ENCODE data around the gene METTL27.
A peak's percentile ranks its signal among the peaks of the same experiment; 100 is the strongest.
"Not testable (repeated sequence)": the region's sequence is repeated elsewhere in the genome, so short reads cannot be mapped to it uniquely, and the experiment has no call there.

The METTL27 gene

DNA sequence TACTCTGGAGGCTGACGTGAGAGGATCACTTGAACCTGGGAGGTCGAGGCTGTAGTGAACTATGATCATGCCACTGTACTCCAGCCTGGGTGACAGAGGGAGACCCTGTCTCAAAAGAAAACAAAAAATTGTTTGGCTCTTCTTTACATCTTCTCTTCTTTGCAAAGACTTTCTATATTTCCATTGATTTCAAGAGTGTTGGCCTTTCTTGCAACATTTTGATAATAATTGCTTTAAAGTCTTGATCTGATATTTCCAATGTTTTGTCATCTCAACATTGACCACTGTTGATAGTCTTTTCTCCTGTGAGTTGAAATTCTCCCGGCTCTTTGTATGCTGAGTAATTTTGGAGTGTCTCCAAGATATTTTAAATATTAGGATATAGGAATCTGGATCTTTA, 29.3 kb downstream of the METTL27 start:
- DNase-seq: no peak

DNA sequence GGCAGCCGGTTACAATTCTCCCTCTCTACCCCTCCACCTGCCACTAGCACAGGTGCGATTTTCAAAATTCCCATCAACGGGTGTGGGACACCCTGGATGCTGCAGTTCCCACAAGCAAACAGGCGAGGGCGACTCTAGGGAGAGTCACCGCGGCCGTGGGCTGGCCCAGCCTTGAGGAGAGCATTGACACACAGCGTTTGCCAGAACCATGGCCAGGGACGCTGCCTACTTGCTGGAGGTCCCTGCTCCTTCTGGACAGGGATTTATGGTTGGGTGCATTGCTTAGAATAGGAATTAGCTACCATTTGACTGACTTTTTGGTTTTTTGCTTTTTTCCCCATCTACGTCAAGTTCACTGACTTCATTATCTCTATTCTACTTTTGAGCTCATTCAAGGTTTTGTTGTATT, 30.6 kb downstream of the METTL27 start:
- DNase-seq: peak; percentile 51

DNA sequence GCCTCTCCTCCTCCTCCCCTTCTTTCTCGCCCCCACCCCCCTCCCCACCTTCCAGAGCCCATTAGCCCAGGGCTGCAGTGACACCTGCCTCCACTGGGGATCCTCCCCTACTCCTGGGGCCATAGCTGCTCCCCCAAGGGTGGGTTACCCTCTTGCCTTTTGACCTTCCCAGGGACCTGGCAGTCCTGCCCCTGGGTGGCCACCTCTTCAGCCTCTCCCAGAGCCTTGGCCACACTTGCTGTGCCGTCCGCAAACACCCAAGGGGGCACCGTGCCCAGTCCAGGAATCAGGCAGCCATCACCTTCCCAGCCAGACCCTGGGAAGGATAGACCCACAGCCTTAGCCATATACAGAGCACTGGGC, 31.3 kb downstream of the METTL27 start:
- no peak for DNase-seq

DNA sequence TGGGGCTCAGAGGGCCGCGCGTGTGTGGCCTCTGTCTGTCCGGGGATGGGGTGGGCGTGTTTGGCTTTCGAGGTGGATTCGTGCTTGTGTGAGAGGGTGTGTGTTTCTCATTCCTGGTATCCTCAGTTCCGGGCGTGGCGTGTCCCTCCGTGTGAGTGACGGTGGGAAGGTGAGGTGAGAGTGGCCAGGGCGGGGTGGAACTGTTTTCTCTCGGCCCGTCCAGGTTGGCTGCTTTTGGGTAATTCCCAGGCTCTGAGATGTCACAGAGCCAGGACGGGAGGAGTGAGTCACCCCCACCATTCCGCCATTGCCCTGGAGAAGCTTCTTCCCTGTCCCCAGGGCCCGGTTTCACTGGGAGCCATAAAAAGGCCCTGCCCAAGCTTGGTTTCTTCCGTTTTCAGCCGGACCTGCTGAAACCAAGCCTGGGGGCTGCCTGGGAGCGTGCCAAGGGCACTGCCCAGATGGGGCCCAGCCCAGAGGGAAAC, 32.8 kb downstream of the METTL27 start:
- no peak for DNase-seq

- DNase-seq: no peak
Measured at GRCh38 chr7:73802459-73802858, 39.9 kb downstream of the METTL27 start.

GRCh38 chr7:73801577-73801976, 40.7 kb downstream of the METTL27 start:
- no peak for DNase-seq

DNA sequence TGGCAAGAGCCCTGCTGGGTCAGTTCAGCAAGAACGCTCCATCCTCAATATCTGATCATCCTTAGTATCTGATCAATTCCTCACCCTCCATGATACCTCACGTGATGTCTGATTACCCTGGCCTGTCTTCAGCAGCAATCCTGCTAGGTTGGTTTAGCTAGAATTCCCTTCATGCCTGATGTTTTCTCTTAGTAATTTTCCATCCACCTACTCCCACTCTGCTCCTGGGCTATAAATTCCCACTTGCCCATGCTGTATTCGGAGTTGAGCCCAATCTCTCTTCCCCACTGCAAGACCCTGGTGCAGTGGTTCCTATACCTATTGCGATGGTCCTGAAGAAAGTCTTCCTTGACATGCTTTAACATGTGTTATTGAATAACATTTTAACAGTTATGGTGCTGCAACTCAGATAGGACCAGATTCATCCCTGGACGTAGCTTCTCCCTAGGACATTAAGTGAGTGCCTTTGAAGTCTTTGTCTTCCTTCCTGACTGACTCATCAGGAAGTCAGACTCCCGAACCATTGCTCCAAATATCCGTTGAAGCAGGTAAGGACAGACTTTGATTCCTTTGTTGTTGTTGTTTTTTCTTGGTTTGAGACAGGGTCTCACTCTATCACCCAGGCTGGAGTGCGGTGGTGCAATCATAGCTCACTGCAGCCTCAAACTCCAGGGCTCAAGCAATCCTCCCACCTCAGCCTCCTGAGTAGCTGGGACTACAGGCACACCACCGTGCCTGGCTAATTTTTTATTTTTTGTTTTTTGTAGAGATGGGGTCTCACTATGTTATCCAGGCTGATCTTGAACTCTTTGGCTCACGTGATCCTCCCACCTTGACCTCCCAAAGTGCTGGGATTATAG, 42.8 kb downstream of the METTL27 start:
- DNase-seq: no peak

- not testable (repeated sequence) for DNase-seq
Measured at GRCh38 chr7:73797176-73797575, 45.1 kb downstream of the METTL27 start.

DNA sequence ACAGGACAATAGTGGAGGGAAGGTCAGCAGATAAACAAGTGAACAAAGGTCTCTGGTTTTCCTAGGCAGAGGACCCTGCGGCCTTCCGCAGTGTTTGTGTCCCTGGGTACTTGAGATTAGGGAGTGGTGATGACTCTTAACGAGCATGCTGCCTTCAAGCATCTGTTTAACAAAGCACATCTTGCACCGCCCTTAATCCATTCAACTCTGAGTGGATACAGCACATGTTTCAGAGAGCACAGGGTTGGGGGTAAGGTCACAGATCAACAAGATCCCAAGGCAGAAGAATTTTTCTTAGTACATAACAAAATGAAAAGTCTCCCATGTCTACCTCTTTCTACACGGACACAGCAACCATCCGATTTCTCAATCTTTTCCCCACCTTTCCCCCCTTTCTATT, 45.7 kb downstream of the METTL27 start:
- not testable (repeated sequence) for DNase-seq

- DNase-seq: not testable (repeated sequence)
Measured at GRCh38 chr7:73795188-73795587, 47.1 kb downstream of the METTL27 start.

- not testable (repeated sequence) for DNase-seq
Measured at GRCh38 chr7:73791170-73791690, 51.1 kb downstream of the METTL27 start.

- no peak for DNase-seq
Measured at GRCh38 chr7:73789051-73789450, 53.3 kb downstream of the METTL27 start.

DNA sequence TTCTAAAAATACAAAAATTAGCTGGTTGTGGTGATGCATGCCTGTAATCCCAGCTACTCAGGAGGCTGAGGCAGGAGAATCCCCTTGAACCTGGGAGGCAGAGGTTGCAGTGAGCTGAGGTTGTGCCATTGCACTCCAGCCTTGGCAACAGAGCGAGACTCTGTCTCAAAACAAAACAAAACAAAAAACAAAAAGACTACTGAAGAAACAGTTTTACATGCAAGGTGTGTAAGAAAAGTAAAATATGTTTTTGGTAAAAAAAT, 54.6 kb downstream of the METTL27 start:
- not testable (repeated sequence) for DNase-seq

- no peak for DNase-seq
Measured at GRCh38 chr7:73786588-73786987, 55.7 kb downstream of the METTL27 start.

Measured in CD4-positive, alpha-beta T cell treated with Interleukin-12 subunit alpha and Interleukin-12 subunit beta, for 1 hour (primary cell).